ENCODE data around the gene ARHGEF5.
A peak's percentile ranks its signal among the peaks of the same experiment; 100 is the strongest.
"Not testable (repeated sequence)": the region's sequence is repeated elsewhere in the genome, so short reads cannot be mapped to it uniquely, and the experiment has no call there.

Gene ARHGEF5

GRCh38 chr7:144356860-144357259 lies 1.7 kb downstream of the ARHGEF5 start:
- not testable (repeated sequence) for H3K9ac ChIP-seq, H4K20me1 ChIP-seq, H3K27ac ChIP-seq

GRCh38 chr7:144362061-144362460 lies 6.9 kb downstream of the ARHGEF5 start:
- not testable (repeated sequence) for H3K27me3 ChIP-seq, H4K20me1 ChIP-seq, H3K4me1 ChIP-seq, H3K9ac ChIP-seq, H3K4me3 ChIP-seq, H3K36me3 ChIP-seq, H3K4me2 ChIP-seq, H3K9me3 ChIP-seq, H3K27ac ChIP-seq

More at GRCh38 chr7:144356860-144357259, 1.7 kb downstream of the ARHGEF5 start:
- not testable (repeated sequence) for H3K27me3 ChIP-seq, H3K9me3 ChIP-seq, H3K4me1 ChIP-seq, H3K36me3 ChIP-seq, H3K4me2 ChIP-seq, H3K4me3 ChIP-seq

GRCh38 chr7:144365523-144365922 lies 10.3 kb downstream of the ARHGEF5 start:
- not testable (repeated sequence) for H3K27me3 ChIP-seq, H3K9me3 ChIP-seq, H3K4me2 ChIP-seq, H4K20me1 ChIP-seq, H3K36me3 ChIP-seq, H3K27ac ChIP-seq, H3K9ac ChIP-seq, H3K4me3 ChIP-seq, H3K4me1 ChIP-seq

GRCh38 chr7:144367250-144367649 lies 12.0 kb downstream of the ARHGEF5 start:
- H3K36me3 ChIP-seq, H3K4me2 ChIP-seq, H3K9me3 ChIP-seq, H3K27me3 ChIP-seq, H4K20me1 ChIP-seq, H3K27ac ChIP-seq, H3K4me1 ChIP-seq, H3K4me3 ChIP-seq, H3K9ac ChIP-seq: not testable (repeated sequence)

GRCh38 chr7:144369221-144369620 lies 14.0 kb downstream of the ARHGEF5 start:
- H3K9ac ChIP-seq, H4K20me1 ChIP-seq, H3K4me1 ChIP-seq, H3K9me3 ChIP-seq, H3K27ac ChIP-seq, H3K27me3 ChIP-seq, H3K4me2 ChIP-seq, H3K36me3 ChIP-seq, H3K4me3 ChIP-seq: not testable (repeated sequence)

- Histone ChIP-seq H3K27me3 (no peaks in the 10 kb centered on the region), H3K4me2 (no peak overlapping the region), H3K27ac (no peak overlapping the region), H3K9me3 (no peaks in the 10 kb centered on the region), H3K36me3 (no peaks in the 10 kb centered on the region), H3K4me1 (peaks cover 6% of the 10 kb centered on the region), H4K20me1 (no peaks in the 10 kb centered on the region), H3K9ac (no peak overlapping the region), H3K4me3 (no peak overlapping the region)
- TF ChIP-seq Cebpa-rat (IDR thresholded peaks at IDR 0.05) = no peak
Observed at GRCh38 chr7:144378651-144379050, 23.4 kb downstream of the ARHGEF5 start.

GRCh38 chr7:144379776-144380384 lies 24.7 kb downstream of the ARHGEF5 start:
- TF ChIP-seq Cebpa-rat (IDR thresholded peaks at IDR 0.05) = no peak
- no peaks in the 10 kb centered on the region for H3K36me3 ChIP-seq
- H3K4me1 ChIP-seq = peaks cover 12% of the 10 kb centered on the region
- H3K27me3 ChIP-seq = no peaks in the 10 kb centered on the region
- no peak overlapping the region for H3K4me2 ChIP-seq
- no peaks in the 10 kb centered on the region for H3K9me3 ChIP-seq
- no peak overlapping the region for H3K4me3 ChIP-seq
- H3K9ac ChIP-seq = no peak overlapping the region
- H4K20me1 ChIP-seq = no peaks in the 10 kb centered on the region
- no peak overlapping the region for H3K27ac ChIP-seq

- Histone ChIP-seq H3K27me3 (no peaks in the 10 kb centered on the region), H3K9me3 (no peaks in the 10 kb centered on the region), H3K4me2 (0 out of 2 replicates have a peak overlapping the region, but pooled peaks have one; percentile 26), H3K4me3 (no peak overlapping the region), H3K9ac (no peak overlapping the region), H3K36me3 (no peaks in the 10 kb centered on the region), H4K20me1 (no peaks in the 10 kb centered on the region), H3K4me1 (peaks cover 12% of the 10 kb centered on the region), H3K27ac (no peak overlapping the region)
- TF ChIP-seq Cebpa-rat (IDR thresholded peaks at IDR 0.05) = no peak
Observed at GRCh38 chr7:144384071-144384470, 28.9 kb downstream of the ARHGEF5 start.

- TF ChIP-seq Cebpa-rat (IDR thresholded peaks at IDR 0.05) = no peak
- no peaks in the 10 kb centered on the region for H4K20me1 ChIP-seq
- no peak overlapping the region for H3K4me3 ChIP-seq
- no peaks in the 10 kb centered on the region for H3K27me3 ChIP-seq
- H3K36me3 ChIP-seq = no peaks in the 10 kb centered on the region
- H3K27ac ChIP-seq = no peak overlapping the region
- peaks cover 12% of the 10 kb centered on the region for H3K4me1 ChIP-seq
- no peaks in the 10 kb centered on the region for H3K9me3 ChIP-seq
- H3K9ac ChIP-seq = no peak overlapping the region
- H3K4me2 ChIP-seq = no peak overlapping the region
Observed at GRCh38 chr7:144384555-144385245, 29.5 kb downstream of the ARHGEF5 start.

- Histone ChIP-seq H3K4me2 (no peak overlapping the region), H3K4me3 (no peak overlapping the region), H3K4me1 (peaks cover 23% of the 10 kb centered on the region), H3K36me3 (no peaks in the 10 kb centered on the region), H4K20me1 (no peaks in the 10 kb centered on the region), H3K27me3 (no peaks in the 10 kb centered on the region), H3K9ac (no peak overlapping the region), H3K27ac (no peak overlapping the region), H3K9me3 (no peaks in the 10 kb centered on the region)
- no peak for TF ChIP-seq Cebpa-rat (IDR thresholded peaks at IDR 0.05)
Observed at GRCh38 chr7:144386741-144387140, 31.5 kb downstream of the ARHGEF5 start.

- Histone ChIP-seq H3K27me3 (no peaks in the 10 kb centered on the region), H4K20me1 (no peaks in the 10 kb centered on the region), H3K4me3 (no peak overlapping the region), H3K9ac (no peak overlapping the region), H3K27ac (no peak overlapping the region), H3K36me3 (no peaks in the 10 kb centered on the region), H3K4me2 (no peak overlapping the region), H3K4me1 (peaks cover 14% of the 10 kb centered on the region), H3K9me3 (no peaks in the 10 kb centered on the region)
- TF ChIP-seq Cebpa-rat (IDR thresholded peaks at IDR 0.05) = no peak
Observed at GRCh38 chr7:144388950-144389349, 33.7 kb downstream of the ARHGEF5 start.

All from BLaER1 (cell line).